ENCODE results near the gene HOXA13.

DNA sequence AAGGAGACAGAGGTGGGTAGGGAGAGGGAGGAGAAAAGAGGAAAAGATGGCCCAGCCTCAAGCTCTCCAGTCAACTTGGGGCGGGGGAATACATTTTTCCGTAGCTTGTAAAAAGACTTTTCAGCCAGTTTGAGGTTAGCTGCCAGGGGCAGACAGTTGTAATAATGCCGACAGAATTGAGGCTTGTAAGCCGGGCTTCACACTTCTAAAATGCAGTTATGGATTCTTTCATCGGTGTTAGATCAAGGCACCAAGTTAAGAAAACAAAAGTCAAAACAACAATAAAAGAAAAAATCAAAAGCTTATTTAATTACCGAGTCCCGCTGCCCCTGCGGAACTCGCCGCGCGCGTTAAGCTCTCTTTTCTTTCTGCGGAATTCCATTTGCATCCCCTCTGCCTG, 42.3 kb upstream of the HOXA13 start:
- TF ChIP-seq, protein P1, sequence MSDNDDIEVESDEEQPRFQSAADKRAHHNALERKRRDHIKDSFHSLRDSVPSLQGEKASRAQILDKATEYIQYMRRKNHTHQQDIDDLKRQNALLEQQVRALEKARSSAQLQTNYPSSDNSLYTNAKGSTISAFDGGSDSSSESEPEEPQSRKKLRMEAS (IDR thresholded peaks at IDR 0.05): no peak
- TF ChIP-seq TAF1 (conservative IDR thresholded peaks at IDR 0.05): no peak
- TF ChIP-seq, protein P2, sequence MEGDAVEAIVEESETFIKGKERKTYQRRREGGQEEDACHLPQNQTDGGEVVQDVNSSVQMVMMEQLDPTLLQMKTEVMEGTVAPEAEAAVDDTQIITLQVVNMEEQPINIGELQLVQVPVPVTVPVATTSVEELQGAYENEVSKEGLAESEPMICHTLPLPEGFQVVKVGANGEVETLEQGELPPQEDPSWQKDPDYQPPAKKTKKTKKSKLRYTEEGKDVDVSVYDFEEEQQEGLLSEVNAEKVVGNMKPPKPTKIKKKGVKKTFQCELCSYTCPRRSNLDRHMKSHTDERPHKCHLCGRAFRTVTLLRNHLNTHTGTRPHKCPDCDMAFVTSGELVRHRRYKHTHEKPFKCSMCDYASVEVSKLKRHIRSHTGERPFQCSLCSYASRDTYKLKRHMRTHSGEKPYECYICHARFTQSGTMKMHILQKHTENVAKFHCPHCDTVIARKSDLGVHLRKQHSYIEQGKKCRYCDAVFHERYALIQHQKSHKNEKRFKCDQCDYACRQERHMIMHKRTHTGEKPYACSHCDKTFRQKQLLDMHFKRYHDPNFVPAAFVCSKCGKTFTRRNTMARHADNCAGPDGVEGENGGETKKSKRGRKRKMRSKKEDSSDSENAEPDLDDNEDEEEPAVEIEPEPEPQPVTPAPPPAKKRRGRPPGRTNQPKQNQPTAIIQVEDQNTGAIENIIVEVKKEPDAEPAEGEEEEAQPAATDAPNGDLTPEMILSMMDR (IDR thresholded peaks at IDR 0.05; ENCODE audit: low read depth, low read length, missing input control): no peak

Measured in liver (tissue), 3 donors.